Effector CD8-positive, alpha-beta T cell (primary cell): Measurements from ENCODE around the gene BTBD9.

ENCODE experiments used
- DNase-seq: peaks from one replicate; lab custom pipeline; 2025; lab: John Stamatoyannopoulos, UW
- total RNA-seq, 4 experiments: gene quantifications; one replicate each; lab custom pipeline; 2026; lab: John Stamatoyannopoulos, UW

Gene BTBD9
- total RNA-seq: 41.6 to 77.7 (median 69.8) reads per million in 4 experiments

GRCh38 chr6:38639498-38640215, at the start of gene BTBD9:
TSS of gene BTBD9 (minus strand) at chr6:38639929.
- peak; percentile 64 for DNase-seq

DNA sequence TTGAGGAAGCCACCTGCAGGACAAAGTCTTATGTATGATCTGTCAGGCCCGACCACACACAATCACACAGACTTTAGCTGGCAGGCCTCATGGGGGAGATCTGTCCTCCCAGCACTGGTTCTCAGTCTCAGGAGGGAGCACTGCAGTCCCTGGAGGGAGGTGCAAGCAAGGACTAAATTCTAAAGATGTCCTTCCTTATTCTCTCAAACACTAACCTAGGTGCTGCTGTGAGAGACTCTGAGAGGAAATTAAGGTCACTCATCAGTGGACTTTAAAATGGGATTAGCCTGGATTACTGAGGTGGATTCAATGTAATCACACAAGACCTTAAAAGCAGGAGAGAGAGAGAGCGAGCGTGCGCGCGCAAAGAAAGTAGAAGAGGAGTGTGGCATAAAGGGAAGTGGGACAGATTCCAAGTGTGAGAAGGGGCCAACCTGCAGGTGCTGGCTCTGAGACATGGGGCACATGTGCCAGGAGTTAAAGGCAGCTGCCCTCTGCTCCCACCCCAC, 48.9 kb upstream of the BTBD9 start:
- DNase-seq: no peak

GRCh38 chr6:38687549-38687948, 47.8 kb upstream of the BTBD9 start:
- no peak for DNase-seq

DNA sequence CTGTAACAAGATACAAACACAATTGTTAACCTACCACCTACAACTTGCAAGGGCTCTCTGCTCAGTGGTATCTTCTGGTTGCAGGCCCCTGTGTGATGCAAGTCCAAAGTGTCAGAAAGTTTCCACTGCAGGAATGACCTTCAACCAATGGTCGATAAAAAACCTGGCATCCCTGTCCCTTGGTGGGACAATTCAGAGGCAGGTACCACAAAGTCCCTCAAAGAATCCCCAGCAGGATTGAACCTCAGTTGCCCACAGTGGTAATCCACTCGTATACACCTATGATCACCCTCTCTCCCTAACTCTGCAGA, 47.3 kb upstream of the BTBD9 start:
- DNase-seq: no peak

DNA sequence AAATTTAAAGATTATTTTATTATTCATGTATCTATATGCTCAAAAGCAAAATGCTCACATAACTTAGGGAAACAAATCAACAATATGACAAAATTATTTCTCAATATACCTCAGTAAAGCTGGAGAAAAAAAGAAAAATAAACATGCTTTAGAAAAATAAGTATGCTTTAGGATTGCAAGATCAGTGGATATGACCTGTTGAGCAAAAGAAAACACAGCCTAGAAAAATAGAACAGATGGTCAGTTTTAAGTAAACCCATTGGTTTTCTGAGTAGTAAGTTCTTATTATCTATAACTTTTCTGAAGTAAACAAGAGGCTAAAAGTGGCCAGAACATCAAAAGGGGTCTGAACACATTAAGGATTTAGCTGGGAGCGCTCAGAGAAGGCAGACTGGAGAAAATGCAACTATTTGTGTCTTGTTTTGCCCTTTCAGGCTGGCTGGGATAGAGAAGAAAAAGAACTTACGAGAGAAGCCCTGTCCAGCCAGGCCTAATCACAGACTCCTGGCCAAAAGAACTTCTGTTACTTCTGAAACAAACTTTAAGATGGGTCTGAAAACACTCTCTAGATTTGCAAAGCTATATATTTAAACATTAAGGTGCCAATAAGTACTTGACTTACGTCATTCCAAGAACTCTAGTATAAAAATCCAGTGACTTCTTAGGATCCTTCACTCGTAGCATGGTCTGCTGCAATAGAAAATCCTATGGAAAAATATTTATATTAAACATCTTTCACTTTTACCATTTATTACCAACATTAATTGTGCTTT, 46.7 kb upstream of the BTBD9 start:
- DNase-seq: no peak

DNA sequence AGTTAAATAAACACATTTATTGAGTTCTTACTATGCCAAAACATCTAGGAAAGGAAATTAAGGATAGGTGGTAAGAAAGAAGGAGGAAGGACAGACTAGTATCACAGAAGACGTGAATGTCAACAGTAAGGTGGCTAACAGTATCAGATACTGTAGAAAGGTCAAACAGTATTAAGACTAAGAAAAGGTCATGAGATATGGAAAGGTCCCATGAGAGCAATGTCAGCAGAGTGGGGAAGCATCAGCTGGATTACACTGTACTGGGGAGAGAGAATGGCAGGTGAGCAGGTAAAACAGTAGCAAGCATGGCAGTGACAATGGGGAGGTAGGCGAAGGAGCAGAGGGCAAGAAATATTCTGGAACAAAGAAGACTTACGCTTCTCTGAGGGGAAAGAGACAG, 45.2 kb upstream of the BTBD9 start:
- DNase-seq: no peak

GRCh38 chr6:38684237-38684636, 44.5 kb upstream of the BTBD9 start:
- no peak for DNase-seq

DNA sequence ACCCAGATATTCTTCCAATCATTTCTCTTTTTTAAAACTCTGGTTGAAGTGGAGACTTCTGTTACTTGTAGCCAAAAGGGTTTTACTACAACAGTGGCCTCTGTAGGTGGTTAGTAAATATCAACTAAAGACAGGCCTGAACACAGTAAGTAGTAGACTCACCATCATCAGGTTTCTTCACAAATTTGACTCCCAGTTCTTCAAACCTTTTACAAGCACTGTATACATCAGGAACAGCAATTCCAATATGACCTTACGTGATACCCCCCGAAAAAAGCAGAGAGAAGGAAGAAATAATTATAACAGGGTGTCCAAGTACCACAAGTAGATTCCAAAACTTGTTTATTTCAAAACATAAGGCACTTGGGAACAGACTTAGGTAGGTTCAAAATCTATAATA, 42.1 kb upstream of the BTBD9 start:
- no peak for DNase-seq

DNA sequence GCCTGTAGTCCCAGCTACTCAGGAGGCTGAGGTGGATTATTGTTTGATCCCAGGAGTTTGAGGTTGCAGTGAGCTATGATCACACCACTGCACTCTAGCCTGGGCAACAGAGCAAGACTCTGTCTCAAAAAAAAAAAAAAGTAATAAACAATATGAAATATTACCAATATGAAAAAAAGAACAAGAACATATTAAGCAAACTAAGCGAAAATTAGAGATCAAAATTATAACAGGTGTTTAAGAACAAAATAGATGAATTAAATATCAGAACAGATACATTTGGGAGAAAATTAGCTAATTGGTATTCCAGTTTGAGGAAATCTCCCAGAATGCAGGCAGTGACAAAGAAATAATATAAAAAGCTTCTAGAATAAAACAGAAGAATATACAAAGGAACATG, 39.9 kb upstream of the BTBD9 start:
- DNase-seq: no peak

- DNase-seq: no peak
Observed at GRCh38 chr6:38678178-38678760, 38.5 kb upstream of the BTBD9 start.

DNA sequence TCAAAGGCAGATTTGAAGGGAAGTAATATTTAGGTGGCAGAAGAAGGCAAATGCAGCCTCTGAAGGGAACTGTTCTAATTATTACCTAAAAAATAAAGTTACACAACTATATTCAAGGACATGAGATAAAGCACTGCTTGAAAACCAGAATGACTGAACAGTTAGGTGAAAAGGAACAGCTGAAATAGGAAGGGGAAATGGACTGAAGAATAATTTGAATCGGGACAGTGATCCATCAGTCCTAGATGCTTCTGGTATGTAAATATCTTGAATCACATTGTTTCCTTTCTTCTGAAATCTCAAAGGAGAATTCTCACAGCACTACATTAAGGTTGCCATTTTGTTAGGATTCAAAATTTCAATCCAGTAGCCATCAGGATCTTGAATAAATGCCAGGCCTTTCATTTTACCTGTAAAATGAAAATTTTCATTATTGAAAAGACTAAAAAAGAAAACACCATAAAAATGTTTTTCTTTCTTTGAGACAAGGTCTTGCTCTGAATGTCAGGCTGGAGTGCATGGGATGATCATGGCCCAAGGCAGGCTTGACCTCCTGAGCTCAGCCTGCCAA, 37.3 kb upstream of the BTBD9 start:
- DNase-seq: no peak

GRCh38 chr6:38676236-38676973, 36.7 kb upstream of the BTBD9 start:
- no peak for DNase-seq

- DNase-seq: no peak
Observed at GRCh38 chr6:38673397-38674165, 33.9 kb upstream of the BTBD9 start.

- DNase-seq: no peak
Observed at GRCh38 chr6:38671885-38672467, 32.2 kb upstream of the BTBD9 start.

- DNase-seq: no peak
Observed at GRCh38 chr6:38658418-38659167, 18.9 kb upstream of the BTBD9 start.

DNA sequence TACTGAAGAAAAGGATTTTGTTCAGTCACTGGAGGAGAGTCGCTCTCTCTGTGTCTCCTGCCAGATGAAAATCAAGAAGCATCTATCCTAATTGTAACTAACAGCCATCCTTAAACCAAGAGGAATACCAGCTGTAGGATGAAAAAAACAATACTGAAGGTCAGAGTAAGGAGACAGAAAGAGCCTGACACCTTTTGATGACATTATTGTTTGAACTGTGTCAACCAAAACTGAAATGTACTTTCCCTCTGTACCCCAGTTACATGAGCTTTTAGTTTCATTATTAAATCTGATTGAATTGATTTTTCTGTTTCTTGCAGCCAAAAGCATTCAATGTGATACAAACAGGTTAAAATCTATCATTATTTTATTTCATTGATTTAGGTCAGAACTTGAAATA, 17.2 kb upstream of the BTBD9 start:
- DNase-seq: no peak

DNA sequence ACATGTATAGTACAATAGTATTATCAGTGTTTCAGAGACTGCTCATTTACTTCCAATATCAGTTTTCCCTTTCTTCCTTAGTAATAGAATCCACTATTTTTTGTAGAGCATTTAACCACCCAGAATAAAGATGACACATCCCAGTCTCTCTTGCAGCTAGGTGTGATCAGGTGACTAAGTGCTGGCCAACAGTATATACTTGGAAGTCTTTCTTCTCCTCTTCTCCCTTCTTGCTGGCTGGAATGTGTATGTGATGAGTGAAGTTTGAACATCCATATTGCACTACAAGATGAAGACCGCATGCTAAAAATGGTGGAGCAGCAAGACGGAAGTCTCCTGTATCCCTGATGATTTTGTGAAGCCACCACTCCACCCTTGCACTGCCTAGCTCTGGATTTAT, 14.5 kb upstream of the BTBD9 start:
- DNase-seq: no peak

GRCh38 chr6:38651121-38651784, 11.5 kb upstream of the BTBD9 start:
- DNase-seq: no peak

DNA sequence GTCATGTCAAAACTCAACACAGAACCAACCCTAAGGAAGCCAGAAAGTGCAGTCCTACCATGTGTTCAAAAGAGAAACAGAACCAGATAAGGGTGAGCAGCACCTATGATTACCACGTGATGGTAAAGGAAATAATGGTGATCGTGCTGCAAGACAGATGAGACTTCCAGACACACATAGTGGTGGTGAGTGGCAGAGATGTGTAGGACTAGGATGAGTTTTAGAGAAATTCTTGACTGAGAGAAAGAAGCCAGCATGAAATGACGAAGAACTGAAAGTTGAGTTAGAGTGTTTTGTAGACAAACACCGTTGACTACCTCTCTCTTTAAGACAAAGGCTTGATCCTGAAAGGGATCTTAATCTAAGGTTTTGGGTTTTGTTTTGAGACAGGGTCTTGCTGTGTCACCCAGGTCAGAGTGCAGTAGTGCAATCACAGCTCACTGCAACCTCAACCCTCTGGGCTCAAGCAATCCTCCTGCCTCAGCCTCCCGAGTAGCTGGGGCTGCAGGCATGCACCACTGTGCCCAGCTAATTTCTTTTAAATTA, 10.6 kb upstream of the BTBD9 start:
- DNase-seq: no peak
